Rectal smooth muscle tissue (tissue), 1 donor: ENCODE data around the gene SELENOM.
"Not testable (repeated sequence)": the region's sequence is repeated elsewhere in the genome, so short reads cannot be mapped to it uniquely, and the experiment has no call there.

Experiments
- H3K27ac ChIP-seq: one replicate; pipeline ENCODE4 v1.7.0; 2013; ENCODE audit warnings: low read depth, low read length, inconsistent platforms
- H3K27me3 ChIP-seq: one replicate; pipeline ENCODE4 v1.7.0; 2013; ENCODE audit warnings: low read length; ENCODE audit not compliant: control insufficient read depth, insufficient read depth
- H3K36me3 ChIP-seq: one replicate; pipeline ENCODE4 v1.7.0; 2013; ENCODE audit warnings: low read length; ENCODE audit not compliant: control insufficient read depth, insufficient read depth
- H3K4me1 ChIP-seq: one replicate; pipeline ENCODE4 v1.7.0; 2013; ENCODE audit warnings: low read length; ENCODE audit not compliant: control insufficient read depth, insufficient read depth
- H3K4me3 ChIP-seq: one replicate; pipeline ENCODE4 v1.7.0; 2013; ENCODE audit warnings: low read length
- H3K9ac ChIP-seq: one replicate; pipeline ENCODE4 v1.7.0; 2013; ENCODE audit warnings: low read length

SELENOM gene

DNA sequence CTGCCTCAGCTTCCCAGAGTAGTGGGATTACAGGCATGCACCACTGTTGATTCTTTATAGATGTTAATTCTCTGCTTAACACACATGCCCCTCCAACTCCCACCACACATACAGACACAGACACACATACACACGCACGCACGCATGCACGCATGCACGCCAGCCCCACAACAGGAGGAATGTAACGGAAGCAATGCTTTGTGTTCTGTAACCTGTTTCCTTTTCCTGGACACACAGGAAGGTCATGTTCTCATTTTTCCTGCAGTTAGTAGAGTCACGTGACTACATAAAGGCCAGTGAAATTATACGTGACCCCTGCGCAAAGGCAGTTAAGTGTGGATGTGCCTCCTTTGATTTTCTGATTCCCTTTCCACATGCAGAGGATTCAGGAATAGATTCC lies 34.2 kb downstream of the SELENOM start:
- H3K27me3 ChIP-seq, H3K9ac ChIP-seq, H3K4me3 ChIP-seq, H3K36me3 ChIP-seq, H3K4me1 ChIP-seq, H3K27ac ChIP-seq: not testable (repeated sequence)

DNA sequence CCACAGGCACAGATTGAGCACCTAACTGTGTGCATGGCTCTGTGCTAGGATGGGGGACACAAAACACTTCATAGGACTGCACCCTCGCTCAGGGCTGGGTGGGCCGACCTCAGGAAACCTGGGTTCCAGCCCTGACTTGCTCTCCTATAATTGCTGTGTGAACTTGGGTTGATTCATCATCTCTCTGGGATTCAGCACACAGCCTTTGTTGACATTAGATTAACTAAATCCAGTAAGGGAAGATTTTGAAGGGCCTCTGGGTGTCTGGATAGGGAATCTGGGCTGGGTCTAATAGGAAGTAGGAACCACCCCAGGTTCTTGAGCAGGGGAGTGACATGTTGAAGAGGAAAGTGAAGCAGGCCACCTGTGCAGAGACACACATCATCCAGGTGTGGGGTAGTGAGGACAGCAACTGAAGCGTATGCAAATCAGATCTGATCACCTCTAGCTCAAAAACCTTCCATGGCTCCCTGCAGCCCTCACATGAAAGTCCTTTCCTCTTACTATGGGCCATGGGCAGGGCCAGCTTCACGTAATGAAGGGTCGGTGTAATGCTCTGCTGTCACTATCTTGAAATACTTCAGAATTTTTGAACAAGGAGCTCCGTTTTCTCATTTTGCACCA lies 37.6 kb downstream of the SELENOM start:
- H3K9ac ChIP-seq, H3K27me3 ChIP-seq, H3K36me3 ChIP-seq, H3K4me1 ChIP-seq, H3K4me3 ChIP-seq, H3K27ac ChIP-seq: not testable (repeated sequence)

DNA sequence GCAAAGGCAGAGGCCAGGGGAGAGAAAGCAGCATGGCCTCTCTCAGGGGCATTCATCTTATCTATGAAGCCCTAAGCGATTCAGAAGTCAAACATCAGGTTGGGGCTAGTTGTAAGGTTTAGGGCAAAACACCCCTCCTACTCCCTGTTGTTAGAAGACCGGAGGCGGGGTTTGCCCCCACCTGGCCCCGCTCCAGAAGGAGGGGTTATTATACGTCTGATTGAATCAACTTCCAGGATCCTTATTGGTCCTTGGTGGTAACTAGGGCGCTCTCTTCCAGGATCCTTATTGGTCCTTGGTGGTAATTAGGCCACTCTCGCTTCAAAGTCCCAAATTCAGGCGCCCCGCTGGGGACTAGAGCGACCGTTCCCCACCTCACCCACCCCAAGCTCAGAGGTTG lies 38.4 kb downstream of the SELENOM start:
- H3K27me3 ChIP-seq = no peaks in the 10 kb centered on the region
- no peak overlapping the region for H3K27ac ChIP-seq

DNA sequence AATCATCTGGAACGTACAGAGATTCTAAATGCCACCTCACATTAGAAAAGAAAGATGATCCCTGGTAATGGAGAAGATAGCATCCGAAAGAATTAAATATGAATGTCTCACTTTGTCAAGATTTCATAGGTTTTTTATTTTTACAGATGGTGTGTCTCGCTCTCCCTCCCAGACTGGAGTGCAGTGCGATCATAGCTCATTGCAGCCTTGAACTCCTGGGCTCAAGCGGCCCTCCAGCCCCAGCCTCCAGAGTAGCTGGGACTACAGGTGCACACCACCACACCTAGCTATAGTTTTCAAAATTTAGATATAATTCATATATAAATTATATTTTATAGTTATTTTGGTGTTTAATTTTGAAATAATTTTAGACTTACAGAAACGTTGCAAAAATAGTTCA lies 43.0 kb downstream of the SELENOM start:
- Histone ChIP-seq H3K4me3 (peak overlapping the region; percentile 6), H3K9ac (no peak overlapping the region)

More for the DNA sequence above, 38.4 kb downstream of the SELENOM start:
- Histone ChIP-seq H3K4me3 (no peak overlapping the region), H3K4me1 (no peaks in the 10 kb centered on the region), H3K36me3 (no peaks in the 10 kb centered on the region), H3K9ac (no peak overlapping the region)

DNA sequence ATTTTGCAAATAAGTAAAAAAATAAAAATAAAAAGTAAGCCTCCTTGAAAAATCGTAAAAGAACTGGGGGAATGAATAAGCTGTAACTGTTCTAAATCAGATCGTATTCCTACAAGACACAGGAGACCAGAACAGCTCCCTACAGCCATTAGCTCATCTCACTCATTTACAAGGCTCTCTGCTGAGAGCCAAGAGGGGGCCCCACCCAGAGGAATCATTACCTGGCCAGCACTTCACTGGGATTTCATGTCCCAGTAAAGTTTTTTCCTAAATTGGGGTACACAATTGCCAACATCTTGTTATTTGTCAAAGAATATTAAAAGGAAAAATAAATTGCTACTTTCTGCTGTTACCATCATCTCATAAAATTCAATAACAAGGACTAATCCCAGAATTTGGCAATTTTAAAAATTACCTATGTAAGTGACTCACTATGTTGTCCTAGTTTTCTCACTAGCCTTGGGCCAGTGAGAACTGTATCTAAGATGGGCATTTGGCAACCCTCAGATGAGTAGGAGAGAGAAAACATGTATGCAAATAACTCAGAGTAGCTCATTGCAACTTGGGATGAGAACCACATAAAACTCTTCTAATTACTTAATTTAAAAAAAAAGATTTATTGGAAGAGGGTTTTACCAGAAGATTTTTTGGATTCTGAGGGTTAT lies 44.7 kb downstream of the SELENOM start:
- no peaks in the 10 kb centered on the region for H3K27me3 ChIP-seq
- no peak overlapping the region for H3K4me3 ChIP-seq
- no peaks in the 10 kb centered on the region for H3K4me1 ChIP-seq
- H3K27ac ChIP-seq = no peak overlapping the region
- H3K9ac ChIP-seq = no peak overlapping the region
- H3K36me3 ChIP-seq = no peaks in the 10 kb centered on the region

More for the DNA sequence above, 43.0 kb downstream of the SELENOM start:
- Histone ChIP-seq H3K27me3 (no peaks in the 10 kb centered on the region), H3K36me3 (no peaks in the 10 kb centered on the region), H3K27ac (no peak overlapping the region), H3K4me1 (no peaks in the 10 kb centered on the region)

DNA sequence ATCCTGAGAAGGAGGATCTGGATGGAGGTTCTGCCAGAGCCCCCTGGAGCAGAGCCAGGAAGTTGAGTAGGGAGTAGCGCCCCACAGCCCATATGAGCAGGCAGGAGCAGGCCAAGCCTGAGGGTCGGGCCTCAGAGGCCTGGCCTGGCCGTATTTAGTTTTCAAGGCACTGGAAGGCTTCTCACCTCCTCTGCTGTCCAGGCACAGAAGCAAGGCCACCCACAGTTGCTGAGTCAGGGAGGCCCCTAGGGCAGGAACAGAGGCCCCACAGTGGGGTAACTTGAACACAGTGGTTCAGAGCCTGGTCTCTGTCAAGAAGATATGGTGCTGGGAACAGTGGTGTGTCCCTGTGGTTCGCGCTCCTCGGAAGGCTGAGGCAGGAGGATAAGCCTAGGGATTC lies 47.7 kb downstream of the SELENOM start:
- not testable (repeated sequence) for H3K36me3 ChIP-seq, H3K4me3 ChIP-seq, H3K27ac ChIP-seq, H3K9ac ChIP-seq, H3K27me3 ChIP-seq
- H3K4me1 ChIP-seq = peaks cover 19% of the 10 kb centered on the region

DNA sequence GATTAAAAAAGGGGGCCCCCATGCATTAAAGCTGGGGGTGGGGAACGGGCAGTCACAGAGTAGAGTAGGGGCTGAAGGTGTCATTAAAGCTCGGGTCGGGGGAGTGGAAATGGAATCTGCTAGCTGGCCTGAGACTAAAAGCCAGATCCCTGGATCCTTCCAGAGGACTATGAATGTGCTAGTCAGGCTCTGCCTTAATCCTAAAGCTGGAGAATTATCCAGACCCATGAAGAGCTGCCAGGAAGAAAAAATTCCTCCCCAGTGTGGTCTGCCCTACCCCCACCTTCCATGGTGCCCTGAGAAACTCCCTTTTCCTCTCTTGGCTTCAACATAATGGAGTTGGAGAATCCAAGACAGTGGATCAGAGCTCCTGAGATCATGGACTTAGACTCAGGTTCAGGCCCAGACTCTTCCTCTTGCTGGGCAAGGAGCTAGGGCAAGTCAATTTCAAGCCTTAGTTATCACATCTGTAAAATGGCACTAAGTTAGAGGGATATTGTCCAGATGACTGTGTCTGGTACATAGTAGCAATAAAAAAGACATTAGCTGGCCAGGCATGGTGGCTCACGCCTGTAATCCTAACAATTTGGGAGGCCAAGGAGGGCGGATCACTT lies 50.3 kb downstream of the SELENOM start:
- Histone ChIP-seq H3K36me3 (no peaks in the 10 kb centered on the region), H3K27ac (peak overlapping the region; percentile 95), H3K4me3 (no peak overlapping the region), H3K4me1 (peaks cover 20% of the 10 kb centered on the region), H3K27me3 (no peaks in the 10 kb centered on the region), H3K9ac (no peak overlapping the region)

DNA sequence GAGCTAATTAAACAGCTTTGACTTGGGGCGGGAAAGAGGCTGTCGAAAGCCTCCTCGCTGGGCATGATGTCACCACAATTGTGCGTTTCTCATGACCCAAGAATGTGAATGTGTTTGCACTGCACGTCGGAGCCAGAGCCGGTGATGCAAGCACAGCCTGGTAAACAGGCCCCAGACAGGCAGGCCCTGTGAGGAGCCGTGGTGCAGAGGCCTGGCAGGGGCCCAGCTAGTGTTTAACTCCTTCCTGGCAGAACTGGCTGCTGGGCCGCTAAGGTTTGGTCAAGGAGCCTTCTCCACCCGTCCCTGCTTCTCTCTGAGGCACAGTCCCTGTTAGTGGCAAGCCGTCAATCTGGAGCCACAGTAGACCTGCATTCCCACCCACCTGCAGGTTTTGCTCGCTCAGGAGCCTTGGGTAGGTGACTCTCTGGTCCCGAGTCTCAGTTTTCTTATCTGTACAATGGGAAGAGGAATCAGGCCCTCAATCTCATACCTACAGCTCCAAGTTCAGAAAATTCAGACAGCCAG lies 51.7 kb downstream of the SELENOM start:
- Histone ChIP-seq H3K4me3 (peak overlapping the region; percentile 25), H3K4me1 (peaks cover 20% of the 10 kb centered on the region), H3K9ac (no peak overlapping the region), H3K27me3 (no peaks in the 10 kb centered on the region), H3K27ac (peak overlapping the region; percentile 95), H3K36me3 (no peaks in the 10 kb centered on the region)

DNA sequence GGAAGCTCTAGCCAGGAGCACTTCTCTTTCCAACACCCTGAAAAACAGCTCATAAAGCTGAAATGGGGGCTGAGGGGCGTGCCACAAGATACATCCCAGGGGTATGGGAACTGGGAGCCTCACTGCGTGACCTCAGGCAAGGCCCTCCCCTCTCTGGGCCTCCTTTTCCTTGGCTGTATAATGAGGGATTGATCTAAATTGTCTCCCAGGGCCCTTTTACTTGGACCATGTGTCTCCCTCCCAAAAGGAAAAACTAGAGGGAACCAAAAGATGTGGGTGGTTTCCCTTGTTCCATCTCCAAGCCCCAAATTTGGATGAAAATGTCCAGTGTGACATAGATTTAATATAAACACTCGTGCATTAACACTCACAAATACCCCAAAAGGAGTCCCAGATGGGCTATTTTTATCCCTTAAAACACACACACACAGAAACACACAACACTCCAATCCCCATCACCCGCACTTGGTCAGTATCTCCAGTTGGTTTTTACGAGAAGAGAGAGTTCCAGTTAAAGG lies 52.2 kb downstream of the SELENOM start:
- H3K27me3 ChIP-seq = no peaks in the 10 kb centered on the region
- H3K4me3 ChIP-seq = peak overlapping the region; percentile 27
- H3K9ac ChIP-seq = no peak overlapping the region
- no peaks in the 10 kb centered on the region for H3K36me3 ChIP-seq
- peaks cover 20% of the 10 kb centered on the region for H3K4me1 ChIP-seq
- peak overlapping the region; percentile 95 for H3K27ac ChIP-seq
